ENCODE measurements around the gene KHNYN.

Gene KHNYN

DNA sequence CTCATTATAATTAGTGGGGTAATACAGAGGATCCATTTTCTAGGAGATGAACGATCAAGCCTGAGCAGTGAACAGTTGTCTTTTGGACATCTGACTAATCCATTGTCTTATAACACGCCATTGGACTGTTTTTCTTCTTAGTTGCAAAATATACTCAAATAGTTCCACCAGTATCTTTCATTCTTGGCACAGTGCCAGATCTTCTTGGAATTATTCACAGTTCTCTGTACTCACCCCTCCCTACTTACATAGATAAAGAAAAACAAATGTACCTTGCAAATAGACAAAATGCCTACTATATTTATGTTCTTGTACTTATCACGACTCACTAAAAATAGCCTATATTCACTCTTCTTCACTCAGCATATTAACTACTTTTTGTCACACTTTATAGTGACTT lies 4.0 kb upstream of the KHNYN start:
- DNase-seq = no peak

DNA sequence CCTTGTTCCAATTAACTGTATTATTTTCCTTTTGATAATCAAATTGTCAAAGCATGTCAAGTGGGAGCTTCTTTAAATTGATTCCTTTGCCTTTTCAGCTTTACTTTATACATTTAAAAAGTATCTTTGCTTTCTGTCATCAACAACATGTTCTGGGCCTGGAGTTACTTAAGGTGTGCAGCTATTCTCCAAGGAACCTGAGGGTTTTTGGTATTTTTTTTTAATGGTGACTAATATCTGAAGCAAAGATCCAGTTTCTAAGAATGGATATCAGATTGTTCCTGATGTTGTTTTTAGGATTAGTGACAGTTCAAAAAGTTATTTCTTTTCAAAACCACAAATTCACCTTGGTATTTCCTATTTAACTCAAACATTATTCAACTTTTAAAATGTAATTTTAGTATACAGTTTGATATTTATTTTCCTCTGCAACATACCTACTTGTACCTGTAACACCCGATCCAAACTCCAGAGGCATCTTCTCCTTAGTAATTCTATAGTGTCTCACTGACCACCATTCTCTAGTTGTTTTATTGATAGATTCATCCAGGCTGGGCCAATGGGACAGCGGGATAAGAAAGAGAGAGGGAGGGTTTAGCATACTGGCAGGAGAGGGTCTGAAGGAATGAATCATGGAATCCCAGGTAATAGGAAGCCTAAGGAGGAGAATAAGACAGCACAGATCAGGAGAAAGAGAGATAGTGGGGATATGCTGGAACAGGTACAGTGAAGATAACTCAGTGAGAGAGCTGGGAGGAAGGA lies 3.4 kb upstream of the KHNYN start:
- DNase-seq = no peak

DNA sequence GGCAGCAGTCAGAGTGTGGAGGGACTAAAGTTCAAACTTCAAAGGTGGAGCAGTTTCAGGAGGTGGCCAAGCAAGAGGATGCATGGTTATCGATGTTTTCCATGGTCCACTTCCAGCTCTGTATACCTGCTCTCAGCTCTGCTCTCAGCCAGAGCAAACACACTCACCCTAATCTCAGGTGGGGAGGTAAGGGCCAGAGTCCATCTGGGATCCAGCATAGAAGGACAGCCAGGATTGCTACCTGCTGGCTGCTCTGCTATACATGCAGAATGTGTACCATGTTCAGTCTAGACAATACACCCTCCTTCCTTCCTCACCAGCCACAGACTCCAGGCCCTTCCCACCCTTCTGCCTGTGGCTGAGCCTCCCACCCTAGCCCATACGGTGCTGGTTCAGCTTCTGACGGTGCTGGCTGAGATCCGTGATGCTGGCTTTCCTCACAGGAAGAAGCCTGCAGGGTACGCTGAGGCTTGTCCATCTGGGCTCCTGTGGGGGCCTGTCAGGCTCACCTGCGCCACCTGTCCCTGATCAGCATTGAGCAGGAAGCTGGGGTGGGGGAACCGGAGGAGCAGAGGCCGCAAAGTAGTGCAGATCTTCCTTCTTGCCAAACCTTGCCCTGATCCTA lies 2.7 kb upstream of the KHNYN start:
- DNase-seq = no peak

DNA sequence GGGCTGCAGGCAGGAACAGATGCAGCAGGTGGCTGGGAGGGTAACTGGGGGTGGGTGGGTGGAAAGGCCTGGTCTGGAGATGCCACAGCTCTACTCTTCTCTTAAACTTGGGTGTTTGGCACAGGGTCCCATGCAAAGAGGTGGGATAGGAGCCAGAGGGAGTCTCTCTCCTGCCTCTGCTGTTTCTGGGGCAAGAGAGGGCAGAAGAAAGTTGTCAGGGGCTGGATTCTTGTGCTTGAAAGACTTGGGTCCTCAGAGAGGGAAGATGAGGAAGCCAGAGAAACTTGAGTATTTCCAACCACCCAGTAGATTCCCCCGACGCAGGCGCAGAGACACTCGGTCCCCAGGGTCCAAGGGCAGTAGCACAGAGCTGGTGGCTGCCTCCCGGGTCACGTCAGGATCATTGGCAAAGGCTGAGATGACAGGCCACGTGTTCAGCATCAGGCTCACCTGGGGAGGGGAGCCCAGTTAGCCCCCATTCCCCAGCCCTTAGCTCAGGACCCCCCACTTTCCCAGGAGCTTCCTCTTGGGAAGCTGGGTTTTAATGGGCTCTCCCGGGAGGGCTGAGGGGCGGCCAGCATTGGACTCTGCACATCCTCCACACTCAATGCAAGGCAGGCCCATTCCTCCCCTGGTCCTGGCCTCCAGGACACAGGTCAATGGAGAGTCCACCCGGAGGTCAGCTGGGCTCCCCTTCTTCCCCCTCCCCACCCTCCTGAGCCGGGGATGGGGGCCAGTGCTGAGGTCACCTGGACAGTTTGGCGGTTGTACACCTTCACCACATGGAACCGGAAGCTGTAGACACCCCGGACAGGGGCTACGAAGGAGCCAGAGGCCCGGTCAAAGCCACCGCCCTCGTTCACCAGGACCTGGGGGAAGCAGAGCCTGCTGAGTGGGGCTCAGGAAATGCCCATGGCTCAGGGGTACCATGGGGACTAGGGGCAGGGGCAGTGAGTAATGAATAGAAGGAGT lies 1.9 kb upstream of the KHNYN start:
- no peak for DNase-seq

DNA sequence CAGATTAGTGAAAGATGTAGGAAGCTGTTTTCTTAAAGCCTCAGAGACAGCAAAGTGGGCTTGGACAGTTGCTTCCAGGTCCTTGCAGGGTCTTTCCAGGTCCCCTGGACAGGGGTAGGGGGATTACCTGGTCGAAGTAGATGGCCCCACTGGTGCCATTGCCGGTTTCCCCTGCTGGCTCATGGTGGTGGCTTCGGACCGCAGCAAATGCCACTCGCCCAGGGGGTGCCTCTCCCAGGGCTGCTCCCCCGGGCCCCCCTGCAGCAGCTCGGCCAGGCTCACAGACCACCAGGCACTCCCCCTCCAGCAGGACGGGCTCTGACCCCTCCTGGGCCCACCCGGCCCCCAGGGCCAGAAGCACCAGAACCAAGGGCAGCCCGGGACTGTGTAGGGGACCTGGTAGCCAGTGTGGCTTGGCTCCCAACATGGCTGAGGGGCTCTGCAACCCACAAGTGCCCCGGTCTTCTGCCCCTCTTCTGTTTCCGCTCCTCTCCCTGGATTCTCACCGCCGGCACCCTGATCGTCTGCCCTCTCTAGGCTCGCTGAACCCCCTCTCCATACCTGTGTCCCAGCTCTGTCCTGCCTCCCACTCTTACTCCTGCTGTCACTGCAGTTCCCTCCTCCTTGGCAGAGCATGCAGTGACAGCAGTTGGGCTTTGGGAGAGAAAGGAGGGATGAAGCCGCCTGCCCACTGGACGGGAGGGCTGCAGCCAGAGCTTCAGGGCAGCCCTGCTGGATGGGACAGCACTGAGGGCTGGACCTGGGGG lies 943 bp upstream of the KHNYN start:
- DNase-seq = no peak

DNA sequence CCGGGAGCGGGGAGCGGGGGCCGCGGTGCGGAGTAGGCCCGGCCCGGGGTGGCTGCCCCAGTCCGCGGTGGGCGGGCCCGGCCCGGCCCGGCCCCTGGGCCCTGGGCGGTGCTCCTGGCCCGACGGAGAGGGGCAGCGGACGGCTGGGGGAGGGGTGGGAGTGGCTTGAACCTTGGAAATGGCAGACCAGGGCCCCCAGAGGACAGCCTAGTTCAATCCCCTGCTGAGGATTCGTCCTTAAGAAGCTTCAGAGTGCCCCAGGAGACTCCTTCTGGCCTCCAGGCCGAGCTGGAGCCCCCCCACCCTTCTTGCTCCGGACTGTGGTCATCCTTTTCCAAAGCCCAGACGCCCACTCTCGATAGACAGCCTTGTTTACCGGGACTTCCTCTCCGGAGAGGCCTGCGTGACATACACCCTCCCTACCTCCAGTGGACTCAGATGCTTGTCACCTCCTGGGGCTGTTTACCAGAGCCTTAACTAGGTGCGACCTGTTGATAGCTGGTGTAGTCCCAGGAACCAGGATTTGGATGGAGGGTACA lies 458 bp downstream of the KHNYN start:
- DNase-seq = no peak

DNA sequence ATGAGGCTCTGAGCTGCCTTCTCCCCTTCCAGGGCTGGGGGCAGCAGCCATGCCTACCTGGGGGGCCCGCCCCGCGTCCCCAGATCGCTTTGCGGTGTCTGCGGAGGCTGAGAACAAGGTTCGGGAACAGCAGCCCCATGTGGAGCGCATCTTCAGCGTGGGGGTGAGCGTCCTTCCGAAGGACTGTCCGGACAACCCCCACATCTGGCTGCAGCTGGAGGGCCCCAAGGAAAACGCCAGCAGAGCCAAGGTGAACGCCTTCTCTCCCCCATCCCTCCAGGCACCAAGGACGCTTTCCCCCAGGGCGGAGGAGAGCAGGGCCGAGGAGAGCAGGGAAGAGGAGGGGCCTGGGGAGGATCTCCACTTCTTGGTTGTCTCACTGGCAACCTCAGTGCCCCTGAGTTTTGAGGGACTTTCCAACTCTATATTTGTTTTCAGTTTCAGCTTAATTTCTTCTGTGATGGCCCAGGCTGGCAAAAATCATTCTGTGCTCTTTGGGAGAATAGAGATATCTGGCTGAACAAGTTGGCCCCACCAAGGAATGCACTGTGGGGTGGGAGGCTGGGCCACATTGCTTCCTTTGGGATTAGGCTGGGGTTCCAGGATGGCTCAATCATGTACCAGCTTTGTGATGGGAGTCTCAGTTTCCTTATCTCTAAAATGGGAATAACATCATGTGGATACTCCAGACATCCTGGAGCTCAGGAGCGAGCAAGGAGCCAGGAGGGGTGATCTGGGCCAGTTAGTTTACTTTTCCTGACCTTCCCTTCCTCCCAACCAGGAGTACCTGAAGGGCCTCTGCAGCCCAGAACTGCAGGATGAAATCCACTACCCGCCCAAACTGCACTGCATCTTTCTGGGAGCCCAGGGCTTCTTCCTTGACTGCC lies 1.2 kb downstream of the KHNYN start:
- no peak for DNase-seq

DNA sequence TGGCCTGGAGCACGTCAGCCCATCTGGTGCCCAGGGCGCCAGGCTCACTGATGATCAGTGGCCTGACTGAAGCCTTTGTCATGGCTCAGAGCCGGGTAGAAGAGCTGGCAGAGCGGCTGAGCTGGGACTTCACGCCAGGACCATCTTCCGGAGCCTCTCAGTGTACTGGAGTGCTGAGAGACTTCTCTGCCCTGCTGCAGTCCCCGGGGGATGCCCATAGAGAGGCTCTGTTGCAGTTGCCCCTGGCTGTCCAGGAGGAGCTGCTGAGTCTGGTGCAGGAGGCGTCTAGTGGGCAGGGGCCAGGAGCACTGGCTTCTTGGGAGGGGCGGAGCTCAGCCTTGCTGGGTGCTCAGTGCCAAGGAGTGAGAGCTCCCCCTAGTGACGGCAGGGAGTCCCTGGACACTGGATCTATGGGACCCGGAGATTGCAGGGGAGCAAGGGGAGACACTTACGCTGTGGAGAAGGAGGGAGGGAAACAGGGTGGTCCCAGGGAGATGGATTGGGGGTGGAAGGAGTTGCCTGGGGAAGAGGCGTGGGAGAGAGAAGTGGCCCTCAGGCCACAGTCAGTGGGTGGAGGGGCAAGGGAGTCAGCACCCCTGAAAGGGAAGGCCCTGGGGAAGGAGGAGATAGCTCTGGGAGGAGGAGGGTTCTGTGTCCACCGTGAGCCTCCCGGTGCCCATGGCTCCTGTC lies 2.0 kb downstream of the KHNYN start:
- peak; percentile 78 for DNase-seq

DNA sequence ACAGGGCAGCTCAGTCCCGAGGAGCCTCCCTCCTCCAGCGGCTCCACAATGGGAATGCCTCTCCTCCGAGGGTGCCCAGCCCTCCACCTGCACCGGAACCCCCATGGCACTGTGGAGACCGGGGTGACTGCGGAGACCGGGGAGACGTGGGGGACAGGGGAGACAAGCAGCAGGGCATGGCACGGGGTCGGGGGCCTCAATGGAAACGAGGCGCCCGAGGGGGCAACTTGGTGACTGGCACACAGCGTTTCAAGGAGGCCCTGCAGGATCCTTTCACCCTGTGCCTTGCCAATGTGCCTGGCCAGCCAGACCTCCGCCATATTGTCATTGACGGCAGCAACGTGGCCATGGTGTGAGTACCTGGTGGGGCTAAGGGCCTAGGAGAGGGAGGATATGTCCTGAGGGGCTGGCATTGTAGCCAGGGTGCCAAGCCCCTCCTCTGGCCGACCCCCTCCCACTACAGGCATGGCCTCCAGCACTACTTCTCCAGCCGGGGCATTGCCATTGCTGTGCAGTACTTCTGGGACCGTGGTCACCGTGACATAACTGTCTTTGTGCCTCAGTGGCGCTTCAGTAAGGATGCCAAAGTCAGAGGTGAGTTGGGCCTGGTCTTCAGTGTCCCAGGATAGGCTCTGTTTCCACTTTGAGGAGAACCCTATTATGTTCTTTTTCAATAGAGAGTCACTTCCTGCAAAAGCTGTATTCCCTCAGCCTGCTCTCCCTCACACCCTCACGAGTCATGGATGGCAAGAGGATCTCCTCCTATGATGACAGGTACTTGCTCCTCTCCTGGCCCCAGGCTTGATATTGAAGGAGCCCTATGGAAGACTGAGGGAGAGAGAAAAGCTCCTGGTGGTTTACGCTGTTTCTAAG lies 2.7 kb downstream of the KHNYN start:
- no peak for DNase-seq

DNA sequence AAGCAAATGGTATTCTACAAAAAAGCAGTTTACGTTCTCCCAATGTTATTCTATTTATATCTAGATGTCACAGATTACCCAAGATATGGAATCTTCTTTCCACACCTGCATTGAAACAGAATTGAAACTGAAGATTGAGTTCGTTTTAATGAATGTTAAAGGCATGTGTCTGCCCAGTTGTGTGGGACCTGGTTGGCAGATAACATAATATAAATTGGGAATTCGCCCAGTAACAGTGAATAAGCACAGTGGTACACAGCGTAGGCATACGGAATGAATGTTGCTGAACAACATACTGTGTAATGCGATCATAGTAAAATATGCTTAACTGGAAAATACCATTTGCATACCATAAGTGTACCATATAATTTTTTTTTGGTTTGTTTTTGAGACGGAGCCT lies 4.3 kb downstream of the KHNYN start:
- DNase-seq = no peak

DNA sequence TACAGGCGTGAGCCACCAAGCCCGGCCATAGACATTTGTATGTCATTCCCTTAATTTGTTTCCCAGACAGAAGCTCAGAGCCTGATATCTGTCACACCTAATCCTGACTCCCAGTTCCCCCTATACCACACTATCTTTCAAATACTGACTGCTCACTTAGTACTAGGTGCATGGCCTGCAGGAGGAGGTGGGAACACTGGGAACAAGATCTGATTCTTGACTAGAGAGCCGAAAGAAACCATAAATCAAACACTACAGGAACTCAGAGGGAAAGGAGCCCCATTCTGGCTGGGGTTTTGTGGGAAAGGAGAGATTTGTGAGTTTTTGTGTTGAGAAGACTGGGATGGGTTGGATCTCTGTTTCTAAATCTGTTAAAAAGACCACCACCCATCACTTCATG lies 4.9 kb downstream of the KHNYN start:
- no peak for DNase-seq

DNA sequence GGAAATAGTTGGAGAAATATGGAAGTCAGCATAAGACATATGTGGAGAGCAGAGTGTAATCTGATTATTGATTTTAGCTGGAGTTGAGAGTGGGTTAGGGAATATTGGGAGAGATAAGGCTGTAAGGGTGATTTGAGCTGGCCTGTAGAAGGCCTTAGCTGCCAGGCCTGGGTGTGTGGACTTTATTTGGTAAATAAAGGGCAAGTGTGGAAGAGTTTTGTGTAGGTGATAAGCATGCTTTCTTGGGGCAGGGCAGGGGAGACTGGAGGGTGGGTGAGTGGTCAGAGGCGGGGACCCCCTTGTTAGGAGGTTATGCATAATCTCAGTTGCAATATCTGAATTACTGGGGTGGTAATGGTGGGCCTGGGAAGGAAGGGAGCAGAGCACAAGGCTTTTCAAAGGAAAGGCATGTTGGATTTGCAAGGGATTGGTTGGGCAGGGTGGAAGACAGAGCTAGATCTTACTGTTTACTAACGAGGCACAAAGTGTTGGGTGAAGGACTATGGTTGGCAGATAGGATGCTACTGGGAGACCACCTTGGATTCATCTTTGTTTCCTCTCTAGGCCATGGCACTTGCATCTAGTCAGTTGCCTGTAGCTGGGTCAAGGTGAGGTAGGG lies 5.5 kb downstream of the KHNYN start:
- DNase-seq = no peak

DNA sequence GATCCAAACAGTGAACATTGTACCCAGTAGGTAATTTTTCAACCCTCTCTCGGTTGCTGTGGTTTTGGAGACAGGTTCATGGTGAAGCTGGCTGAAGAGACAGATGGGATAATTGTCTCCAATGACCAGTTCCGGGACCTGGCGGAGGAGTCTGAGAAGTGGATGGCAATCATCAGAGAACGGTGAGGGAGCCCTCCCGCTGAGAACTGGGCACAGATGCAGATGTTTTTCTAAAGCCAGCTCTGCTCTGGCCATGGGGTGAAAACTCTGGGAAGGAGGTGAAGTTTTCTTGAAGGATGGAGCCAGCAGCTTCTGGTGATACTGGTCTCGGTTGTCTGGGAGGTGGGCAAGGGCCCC lies 6.2 kb downstream of the KHNYN start:
- DNase-seq = no peak

DNA sequence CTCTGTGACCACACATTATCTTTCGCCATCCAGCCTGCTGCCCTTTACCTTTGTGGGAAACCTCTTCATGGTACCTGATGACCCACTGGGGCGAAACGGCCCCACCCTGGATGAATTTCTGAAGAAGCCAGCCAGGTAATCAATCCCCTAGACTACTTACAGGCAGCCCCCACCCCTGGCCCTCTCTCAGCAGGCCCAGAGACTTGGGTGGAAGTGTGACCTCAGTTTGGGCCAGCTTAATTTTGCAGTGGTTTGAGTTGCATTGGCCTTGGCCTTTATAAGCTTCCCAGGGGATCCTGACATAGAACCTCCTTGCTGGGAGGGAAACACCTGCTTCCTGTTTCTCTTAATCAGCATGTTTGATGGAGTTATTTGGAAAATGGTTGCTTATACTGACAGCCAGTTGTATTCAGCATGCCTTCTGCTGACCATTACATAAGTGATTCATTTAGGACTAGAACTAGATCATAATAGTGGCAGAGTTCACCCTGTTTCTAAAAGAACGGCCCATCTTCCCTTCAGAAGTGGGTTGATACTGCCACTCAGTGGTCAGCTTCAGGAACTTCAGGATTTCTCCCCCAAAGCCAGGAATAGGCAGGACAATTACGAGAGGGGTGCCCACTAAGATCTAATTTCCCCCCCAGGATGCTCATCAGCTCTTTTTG lies 6.7 kb downstream of the KHNYN start:
- peak; percentile 33 for DNase-seq

DNA sequence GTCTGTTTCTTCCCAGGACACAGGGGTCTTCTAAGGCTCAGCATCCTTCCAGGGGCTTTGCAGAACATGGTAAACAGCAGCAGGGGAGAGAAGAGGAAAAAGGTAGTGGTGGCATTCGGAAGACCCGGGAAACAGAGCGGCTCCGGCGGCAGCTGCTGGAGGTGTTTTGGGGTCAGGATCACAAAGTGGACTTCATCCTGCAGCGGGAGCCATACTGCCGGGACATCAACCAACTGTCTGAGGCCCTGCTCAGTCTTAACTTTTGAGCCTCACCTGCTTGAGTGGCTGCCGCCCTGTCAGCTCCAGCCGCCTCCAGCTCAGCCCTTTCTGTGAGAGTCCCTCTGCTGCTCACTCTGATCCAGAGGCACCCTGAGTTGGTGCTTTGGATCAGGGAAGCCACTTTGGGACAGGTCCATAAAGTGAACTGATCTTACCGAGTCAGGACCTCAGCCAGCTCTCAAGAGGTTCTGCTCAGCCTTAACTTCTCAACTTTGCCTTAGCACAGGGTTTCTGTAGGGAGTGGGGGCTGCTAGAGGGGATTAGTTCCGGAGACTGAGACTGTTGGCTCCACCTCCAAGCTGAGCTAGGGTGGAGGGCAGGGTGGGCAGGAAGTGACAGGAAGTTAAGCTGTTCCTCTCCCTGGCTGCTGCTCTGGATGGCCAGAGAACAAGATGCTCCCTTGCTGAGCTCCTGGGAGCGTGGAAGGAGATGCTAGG lies 7.4 kb downstream of the KHNYN start:
- no peak for DNase-seq

DNA sequence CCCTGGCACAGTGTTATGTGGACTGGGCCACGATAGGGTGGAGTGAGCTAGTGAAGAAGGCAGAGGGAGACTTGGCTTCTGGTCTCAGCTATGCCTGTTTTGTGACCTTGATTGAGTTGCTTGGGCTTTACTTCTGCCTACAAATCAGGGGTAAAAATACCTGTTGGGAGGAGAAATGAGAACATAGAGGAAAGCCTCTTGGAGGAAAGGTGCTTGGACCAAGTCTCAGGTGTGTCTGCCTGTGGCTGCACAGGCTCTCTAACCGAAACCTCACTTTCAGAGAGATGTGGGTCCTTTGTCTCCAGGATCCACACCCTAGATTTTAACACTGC lies 7.9 kb downstream of the KHNYN start:
- DNase-seq = no peak

DNA sequence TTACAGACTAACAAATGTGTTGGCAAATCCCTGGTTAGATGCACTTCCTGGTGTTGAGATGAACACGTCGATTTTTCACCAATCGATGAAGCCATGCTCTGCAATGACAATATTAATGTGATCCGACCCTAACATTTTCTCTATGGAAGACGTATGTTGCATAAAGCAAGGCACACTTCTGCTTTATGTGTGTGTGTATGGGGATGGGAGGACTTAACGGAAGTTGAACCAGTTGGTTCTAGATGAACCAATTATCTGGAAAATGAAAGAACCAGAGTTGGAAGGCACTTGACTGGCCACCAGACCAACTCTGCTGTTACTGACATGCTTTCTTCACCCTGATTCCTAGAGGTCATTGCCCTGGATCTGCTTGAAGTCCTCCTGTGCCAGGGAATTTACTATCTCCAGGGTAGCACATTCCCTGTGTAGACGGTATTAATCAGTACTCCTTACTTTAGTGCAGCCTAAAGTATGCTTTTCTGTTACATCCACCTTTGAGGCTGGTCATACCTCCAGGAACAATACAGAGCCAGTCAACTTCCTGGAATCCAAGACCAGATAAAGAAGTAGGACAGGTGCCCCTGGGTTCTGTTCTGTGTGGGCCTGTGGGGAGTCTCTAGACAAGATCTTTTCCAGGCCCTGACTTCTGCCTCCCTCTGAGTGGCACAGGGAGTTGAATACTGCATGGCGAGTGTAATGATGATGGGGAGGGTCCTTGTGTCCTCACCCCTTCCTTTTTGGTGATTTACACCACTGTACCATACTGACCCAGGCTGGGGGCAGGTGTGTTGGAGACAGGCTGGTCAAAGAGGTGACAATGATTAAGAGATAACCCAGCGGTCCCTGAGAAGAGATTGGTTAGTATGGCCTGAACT lies 8.7 kb downstream of the KHNYN start:
- no peak for DNase-seq
